CD14-positive monocyte (primary cell): Measurements from ENCODE around the gene MED15. TPM values are rescaled to one million over a fixed set of nuclear protein-coding genes. Genes with fewer than 3 reads are reported as not detected.
A peak's percentile ranks its signal among the peaks of the same experiment; 100 is the strongest.

Experiments
- DNase-seq, 3 donors: peaks; one replicate each; pipeline ENCODE4 v3.0.0-alpha.2; 2011 to 2022
- H2AFZ ChIP-seq: 2 replicates; pipeline ENCODE4 v1.6.0; 2012; ENCODE audit warnings: mild to moderate bottlenecking, low read depth, low read length, inconsistent platforms; ENCODE audit not compliant: insufficient read depth, poor library complexity, severe bottlenecking
- H3K27ac ChIP-seq, 2 donors: 1 replicate in 1 of 2; 2 replicates in 1 of 2; pipeline ENCODE4 v1.5.1; 2012 to 2013; ENCODE audit warnings: low read length in 2 of 2, control low read depth in 1 of 2, inconsistent platforms in 1 of 2, low read depth in 1 of 2, mild to moderate bottlenecking in 1 of 2
- H3K27me3 ChIP-seq, 2 donors: one replicate each; pipeline versions ENCODE4 v1.6.0 to v1.6.1; 2011 to 2013; ENCODE audit warnings: low read length in 2 of 2; ENCODE audit not compliant: control insufficient read depth in 2 of 2, insufficient read depth in 2 of 2
- H3K36me3 ChIP-seq, 2 donors: replicated peaks in 1 of 2; 1 replicate in 1 of 2; 2 replicates in 1 of 2; pipeline versions ENCODE4 v1.5.1 to v1.6.1; 2012 to 2013; ENCODE audit warnings: low read length in 2 of 2, control low read depth in 1 of 2, inconsistent platforms in 1 of 2, mild to moderate bottlenecking in 1 of 2; ENCODE audit not compliant: insufficient read depth in 2 of 2, control insufficient read depth in 1 of 2
- H3K4me1 ChIP-seq, 2 donors: 1 replicate in 1 of 2; 2 replicates in 1 of 2; pipeline versions ENCODE4 v1.5.1 to v1.6.1; 2012 to 2013; ENCODE audit warnings: low read length in 2 of 2, control low read depth in 1 of 2, inconsistent platforms in 1 of 2, mild to moderate bottlenecking in 1 of 2, moderate library complexity in 1 of 2; ENCODE audit not compliant: insufficient read depth in 2 of 2, control insufficient read depth in 1 of 2
- H3K4me2 ChIP-seq: replicated peaks from 2 replicates; pipeline ENCODE3; 2012; ENCODE audit warnings: low read length, moderate library complexity, mild to moderate bottlenecking; ENCODE audit not compliant: poor library complexity, severe bottlenecking; ENCODE audit errors: extremely low read depth
- H3K4me3 ChIP-seq, 3 experiments: fragments of 200-600 bp in 1 of 3; sonication (generic) in 1 of 3; replicated peaks in 1 of 3; 1 replicate in 2 of 3; 2 replicates in 1 of 3; pipeline ENCODE4 v1.5.1; 2011 to 2013; ENCODE audit warnings: low read length in 3 of 3, mild to moderate bottlenecking in 3 of 3, control low read depth in 2 of 3, low read depth in 2 of 3, inconsistent platforms in 1 of 3, moderate library complexity in 1 of 3
- H3K79me2 ChIP-seq: 2 replicates; pipeline ENCODE4 v1.6.0; 2012; ENCODE audit warnings: mild to moderate bottlenecking, control low read depth, inconsistent platforms, low read length, moderate library complexity; ENCODE audit not compliant: insufficient read depth
- H3K9ac ChIP-seq: 2 replicates; pipeline ENCODE4 v1.6.0; 2017; ENCODE audit warnings: low read length, mild to moderate bottlenecking; ENCODE audit not compliant: insufficient read depth, poor library complexity, severe bottlenecking
- H3K9me3 ChIP-seq, 2 donors: replicated peaks in 1 of 2; 1 replicate in 1 of 2; 2 replicates in 1 of 2; pipeline versions ENCODE4 v1.5.1 to v1.6.1; 2012 to 2013; ENCODE audit warnings: low read length in 2 of 2, control low read depth in 1 of 2; ENCODE audit not compliant: control insufficient read depth in 1 of 2, insufficient read depth in 1 of 2
- H4K20me1 ChIP-seq: 2 replicates; pipeline ENCODE4 v1.6.0; 2012; ENCODE audit warnings: mild to moderate bottlenecking, low read length, control low read depth, moderate library complexity; ENCODE audit not compliant: insufficient read depth
- H3K27ac Mint-ChIP-seq, 7 donors: one replicate each; pipeline ENCODE4 v1.8.0; 2020; ENCODE audit warnings: mild to moderate bottlenecking in 7 of 7, mixed read lengths in 7 of 7, moderate library complexity in 6 of 7, inconsistent platforms in 2 of 7
- H3K27me3 Mint-ChIP-seq, 3 donors: one replicate each; pipeline ENCODE4 v1.8.0; 2021 to 2022; ENCODE audit warnings: low read depth in 3 of 3, mild to moderate bottlenecking in 3 of 3, mixed read lengths in 3 of 3, moderate library complexity in 3 of 3, inconsistent platforms in 1 of 3
- H3K36me3 Mint-ChIP-seq, 2 donors: one replicate each; pipeline ENCODE4 v1.8.0; 2020; ENCODE audit warnings: mixed read lengths in 2 of 2, inconsistent platforms in 1 of 2, mild to moderate bottlenecking in 1 of 2
- H3K4me1 Mint-ChIP-seq: one replicate; pipeline ENCODE4 v1.8.0; 2020; ENCODE audit warnings: mild to moderate bottlenecking, mixed read lengths
- H3K4me3 Mint-ChIP-seq, 2 donors: one replicate each; pipeline ENCODE4 v1.8.0; 2020; ENCODE audit warnings: mild to moderate bottlenecking in 2 of 2, mixed read lengths in 2 of 2, moderate library complexity in 1 of 2
- H3K9me3 Mint-ChIP-seq, 7 donors: one replicate each; pipeline ENCODE4 v1.8.0; 2020 to 2022; ENCODE audit warnings: mixed read lengths in 7 of 7, mild to moderate bottlenecking in 6 of 7, moderate library complexity in 6 of 7, inconsistent platforms in 2 of 7
- WGBS: methylation state at CpG from one replicate; pipeline ENCODE4 v1.1.5; 2013; ENCODE audit warnings: missing lambda C conversion rate; ENCODE audit not compliant: insufficient coverage; 5-methylcytosine and 5-hydroxymethylcytosine counted together
- intact Hi-C, 2 donors: fragments of 100-400 bp; cut with micrococcal nuclease; formaldehyde crosslinking; loops; one replicate each; pipeline versions ENCODE4 v1.15.0 to v1.15.1; 2023
- polyA plus RNA-seq, 3 donors: library from polyadenylated mRNA; depleted of rRNA in 1 of 3; unstranded in 2 of 3; stranded (reverse) in 1 of 3; fragments of 300-500 nt in 2 of 3; fragments of >200 nt in 1 of 3; fragmentation: Illumina TruSeq in 2 of 3; gene quantifications; 1 replicate in 2 of 3; 2 replicates in 1 of 3; pipeline ENCODE4 v1.2.3, GENCODE V29; 2012 to 2021
- TF ChIP-seq, protein P1 (sequence below): fragments of 200-600 bp; IDR thresholded peaks from one replicate; pipeline ENCODE4 v1.8.0; 2022; ENCODE audit warnings: antibody characterized with exemption, mild to moderate bottlenecking

Gene MED15
- polyA plus RNA-seq, 3 donors = 10.0 to 126 (median 17.8) TPM

DNA sequence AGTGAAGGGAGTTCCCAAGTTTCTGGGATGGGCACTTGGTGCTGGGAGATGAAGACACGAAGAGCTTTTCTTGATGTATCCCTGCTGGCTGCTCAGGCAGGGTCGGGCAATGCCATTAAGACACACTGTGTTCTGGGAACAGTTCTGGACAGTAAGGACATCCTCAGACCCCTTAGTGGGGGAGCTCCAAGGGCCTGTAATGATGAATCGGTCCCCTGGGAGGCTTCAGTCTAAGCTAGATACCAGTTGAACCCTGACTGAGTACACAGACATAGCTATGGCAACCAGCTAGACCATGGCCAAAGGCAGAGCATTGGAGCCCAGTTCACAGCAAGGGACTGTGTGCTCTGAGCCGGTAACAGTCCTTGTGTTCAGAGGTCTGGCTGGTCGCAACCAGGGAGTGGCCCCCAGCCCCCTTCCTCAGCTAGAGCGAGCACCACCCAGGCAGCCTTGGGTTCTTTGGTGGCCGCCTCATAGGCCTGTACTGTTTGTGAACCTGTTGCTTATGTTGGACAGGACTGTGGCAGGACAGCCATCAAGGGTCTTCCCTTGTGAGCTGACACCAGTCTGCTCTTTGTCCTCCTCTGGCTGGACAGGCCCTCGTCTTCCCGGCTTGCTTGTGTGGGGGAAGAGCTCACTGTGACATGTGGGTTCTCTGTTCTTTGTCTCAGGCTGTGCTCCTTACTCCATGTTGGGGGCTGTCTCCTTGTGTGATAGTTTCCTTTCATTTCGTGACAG, 25.0 kb downstream of the MED15 start:
- Histone ChIP-seq H3K4me3 (no peak overlapping the region), H3K9ac (no peak overlapping the region), H3K4me1 (no peaks in the 10 kb centered on the region), H3K27me3 (no peaks in the 10 kb centered on the region), H3K9me3 (no peaks in the 10 kb centered on the region), H3K4me2 (no peak overlapping the region), H3K27ac (peak overlapping the region in 1 of 2 donors; percentile 41), H4K20me1 (peaks cover 100% of the 10 kb centered on the region), H2AFZ (no peak overlapping the region), H3K36me3 (peaks cover 50 to 73% of the 10 kb centered on the region in 2 donors), H3K79me2 (peaks cover 96% of the 10 kb centered on the region)
- peak overlapping the region in 6 of 7 donors; percentile 50 to 83 (median 76) for H3K27ac Mint-ChIP-seq
- peaks cover 43 to 69% of the 10 kb centered on the region in 2 donors for H3K36me3 Mint-ChIP-seq
- TF ChIP-seq, protein P1, sequence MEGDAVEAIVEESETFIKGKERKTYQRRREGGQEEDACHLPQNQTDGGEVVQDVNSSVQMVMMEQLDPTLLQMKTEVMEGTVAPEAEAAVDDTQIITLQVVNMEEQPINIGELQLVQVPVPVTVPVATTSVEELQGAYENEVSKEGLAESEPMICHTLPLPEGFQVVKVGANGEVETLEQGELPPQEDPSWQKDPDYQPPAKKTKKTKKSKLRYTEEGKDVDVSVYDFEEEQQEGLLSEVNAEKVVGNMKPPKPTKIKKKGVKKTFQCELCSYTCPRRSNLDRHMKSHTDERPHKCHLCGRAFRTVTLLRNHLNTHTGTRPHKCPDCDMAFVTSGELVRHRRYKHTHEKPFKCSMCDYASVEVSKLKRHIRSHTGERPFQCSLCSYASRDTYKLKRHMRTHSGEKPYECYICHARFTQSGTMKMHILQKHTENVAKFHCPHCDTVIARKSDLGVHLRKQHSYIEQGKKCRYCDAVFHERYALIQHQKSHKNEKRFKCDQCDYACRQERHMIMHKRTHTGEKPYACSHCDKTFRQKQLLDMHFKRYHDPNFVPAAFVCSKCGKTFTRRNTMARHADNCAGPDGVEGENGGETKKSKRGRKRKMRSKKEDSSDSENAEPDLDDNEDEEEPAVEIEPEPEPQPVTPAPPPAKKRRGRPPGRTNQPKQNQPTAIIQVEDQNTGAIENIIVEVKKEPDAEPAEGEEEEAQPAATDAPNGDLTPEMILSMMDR = no peak
- peaks cover 27% of the 10 kb centered on the region for H3K4me1 Mint-ChIP-seq
- H3K4me3 Mint-ChIP-seq = no peak overlapping the region
- H3K9me3 Mint-ChIP-seq = no peaks in the 10 kb centered on the region
- H3K27me3 Mint-ChIP-seq = peaks cover 0 to 3% (median 0%) of the 10 kb centered on the region in 3 donors
- 91% methylated on average over 9 of the region's 10 CpGs for WGBS
- no peak for DNase-seq
- intact Hi-C loops = no loop called here

DNA sequence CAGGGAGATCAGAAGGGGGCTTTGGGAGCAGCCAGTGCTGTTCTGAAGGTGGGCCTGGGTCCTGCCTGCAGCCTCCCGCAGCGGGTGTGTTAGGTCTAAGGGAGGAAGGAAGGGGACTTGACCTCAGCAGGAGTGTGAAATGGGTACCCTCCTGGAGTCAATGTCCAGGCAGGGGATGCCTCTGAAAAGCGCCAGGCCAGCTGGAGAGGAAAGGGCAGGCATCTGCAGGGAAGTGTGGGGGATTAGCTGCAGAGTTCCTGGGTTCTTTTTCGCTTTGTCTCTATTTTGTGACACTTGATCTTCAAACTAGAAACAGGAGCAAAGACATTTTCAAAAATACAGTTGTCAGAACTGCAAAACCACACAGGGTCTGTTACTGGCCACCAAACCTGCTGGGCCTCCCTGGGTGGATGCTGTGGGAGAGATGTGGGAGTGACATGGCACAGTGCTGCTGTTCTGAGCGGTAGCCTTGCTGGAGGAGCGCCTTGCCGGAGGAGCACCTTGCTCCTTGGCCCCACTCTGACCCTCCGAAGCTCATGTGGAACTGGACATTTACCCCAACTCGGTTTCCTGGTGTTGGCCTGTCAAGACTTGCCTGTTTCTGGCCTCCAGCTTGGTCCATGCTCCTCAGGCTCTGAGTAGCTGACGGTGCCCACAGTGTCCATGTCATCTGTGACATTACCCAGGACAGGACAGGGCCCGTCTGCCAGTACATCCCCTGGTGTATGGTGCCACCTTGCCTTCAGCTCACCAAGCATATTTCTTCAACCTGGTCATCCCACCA, 25.9 kb downstream of the MED15 start:
- H3K9ac ChIP-seq = no peak overlapping the region
- no peak overlapping the region for H3K4me3 Mint-ChIP-seq
- H3K27ac ChIP-seq = peak overlapping the region in 1 of 2 donors; percentile 3
- 98% methylated on average over 10 of the region's 11 CpGs for WGBS
- peaks cover 0 to 3% (median 0%) of the 10 kb centered on the region in 3 donors for H3K27me3 Mint-ChIP-seq
- H3K36me3 Mint-ChIP-seq = peaks cover 43 to 69% of the 10 kb centered on the region in 2 donors
- no peak overlapping the region for H2AFZ ChIP-seq
- H3K4me1 Mint-ChIP-seq = peaks cover 27% of the 10 kb centered on the region
- H3K36me3 ChIP-seq = peaks cover 52 to 73% of the 10 kb centered on the region in 2 donors
- intact Hi-C loops = no loop called here
- peaks cover 93% of the 10 kb centered on the region for H3K79me2 ChIP-seq
- no peaks in the 10 kb centered on the region for H3K27me3 ChIP-seq
- no peaks in the 10 kb centered on the region for H3K9me3 ChIP-seq
- H3K4me2 ChIP-seq = no peak overlapping the region
- H3K27ac Mint-ChIP-seq = peak overlapping the region in 5 of 7 donors; percentile 13 to 87 (median 79)
- no peak for DNase-seq
- peaks cover 100% of the 10 kb centered on the region for H4K20me1 ChIP-seq
- H3K9me3 Mint-ChIP-seq = no peaks in the 10 kb centered on the region
- no peak overlapping the region for H3K4me3 ChIP-seq
- TF ChIP-seq, protein P1 = no peak
- no peaks in the 10 kb centered on the region for H3K4me1 ChIP-seq
